ENCODE results near the gene PRSS27. TPM values are rescaled to one million over a fixed set of nuclear protein-coding genes. Genes with fewer than 3 reads are reported as not detected.
A peak's percentile ranks its signal among the peaks of the same experiment; 100 is the strongest.

Gene PRSS27
- total RNA-seq, 1 donor from 2014 or later = 1.3 TPM

DNA sequence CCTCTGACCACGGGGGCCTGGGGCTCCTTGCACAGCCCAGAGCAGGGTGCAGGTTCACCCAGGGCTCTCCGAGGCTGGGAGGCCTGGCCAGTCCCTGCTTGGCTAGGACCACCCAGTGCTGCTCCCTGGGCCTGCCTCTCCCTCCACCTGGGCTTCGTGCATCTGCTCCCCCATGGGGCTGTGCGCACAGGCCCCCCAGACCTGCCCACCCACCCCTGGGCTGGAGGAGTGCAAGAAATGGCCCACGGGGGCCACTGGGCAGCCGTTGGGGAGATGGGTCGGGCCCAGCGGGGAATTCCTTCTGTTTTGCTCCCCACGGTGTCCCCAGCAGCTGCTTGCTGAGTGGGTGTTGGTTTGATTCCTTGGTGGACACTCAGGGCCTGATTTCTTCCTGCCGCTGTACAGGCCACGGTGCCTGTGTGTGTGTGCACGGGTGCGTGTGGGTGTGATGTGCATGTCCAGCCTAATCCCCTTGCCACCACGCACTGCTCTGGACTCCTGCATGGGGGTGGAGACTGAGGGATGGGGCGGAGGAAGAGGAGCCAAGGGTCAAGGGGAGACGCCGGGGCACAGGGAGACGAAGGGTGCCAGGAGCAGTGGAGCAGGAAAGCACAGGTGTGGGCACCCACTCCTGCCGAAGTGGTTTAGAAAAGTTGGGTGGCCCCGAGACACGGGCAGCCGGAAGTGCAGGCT lies 8.5 kb downstream of the PRSS27 start:
- no peaks in the 10 kb centered on the region for H3K27me3 ChIP-seq (ENCODE audit: control insufficient read depth, insufficient read depth, low read length)
- DNase-seq (ENCODE audit: low read depth) (no peak), FAIRE-seq (no peak)
- TF ChIP-seq CTCF (IDR thresholded peaks at IDR 0.05; ENCODE audit: insufficient read depth, low read length, severe bottlenecking) = no peak
- H3K4me3 ChIP-seq (ENCODE audit: low read depth, low read length) = no peak overlapping the region
- peaks cover 10% of the 10 kb centered on the region for H3K36me3 ChIP-seq (ENCODE audit: control insufficient read depth, insufficient read depth, low read length)

GRCh38 chr16:2710711-2711231 lies 9.3 kb downstream of the PRSS27 start:
- FAIRE-seq = peak; percentile 23
- peaks cover 14% of the 10 kb centered on the region for H3K36me3 ChIP-seq (ENCODE audit: control insufficient read depth, insufficient read depth, low read length)
- no peak overlapping the region for H3K4me3 ChIP-seq (ENCODE audit: low read depth, low read length)
- no peaks in the 10 kb centered on the region for H3K27me3 ChIP-seq (ENCODE audit: control insufficient read depth, insufficient read depth, low read length)
- no peak for TF ChIP-seq CTCF (IDR thresholded peaks at IDR 0.05; ENCODE audit: insufficient read depth, low read length, severe bottlenecking)
- no peak for DNase-seq (ENCODE audit: low read depth)

DNA sequence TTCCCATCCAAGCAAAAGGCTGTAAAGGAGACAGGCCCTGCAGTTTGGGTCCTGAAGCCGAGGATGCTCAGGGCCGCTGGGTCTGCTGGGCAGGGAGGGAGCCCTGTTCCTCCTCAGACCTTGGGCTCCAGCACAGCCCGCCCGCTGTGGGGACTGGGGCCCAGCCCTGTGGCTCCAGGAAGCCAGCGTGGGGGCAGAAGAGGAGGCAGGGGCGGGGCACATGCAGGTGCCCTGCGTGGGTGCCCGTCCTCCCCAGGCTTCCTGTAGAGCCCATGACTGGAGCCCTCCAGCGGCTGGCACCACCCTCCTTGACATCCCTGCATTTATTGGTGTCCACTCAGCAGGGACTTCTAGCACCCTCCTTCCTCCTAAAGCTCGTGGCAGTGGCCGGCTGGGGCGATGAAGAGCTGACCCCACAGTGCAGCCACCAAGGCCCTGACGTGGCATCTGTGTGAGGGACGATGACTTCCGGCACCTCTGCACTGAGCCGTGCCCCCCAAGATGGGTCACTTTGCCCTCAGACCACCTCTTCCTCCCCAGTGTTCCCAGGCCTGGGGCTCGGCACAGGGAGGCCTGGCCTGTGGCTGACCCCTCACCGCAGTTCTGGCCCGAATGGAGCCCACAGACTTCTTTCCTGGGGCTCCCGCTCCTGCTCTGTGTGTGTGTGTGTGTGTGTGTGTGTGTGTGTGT lies 9.9 kb downstream of the PRSS27 start:
- DNase-seq (ENCODE audit: low read depth) (no peak), FAIRE-seq (no peak)
- H3K36me3 ChIP-seq (ENCODE audit: control insufficient read depth, insufficient read depth, low read length) = peaks cover 19% of the 10 kb centered on the region
- TF ChIP-seq CTCF (IDR thresholded peaks at IDR 0.05; ENCODE audit: insufficient read depth, low read length, severe bottlenecking) = no peak
- no peak overlapping the region for H3K4me3 ChIP-seq (ENCODE audit: low read depth, low read length)
- no peaks in the 10 kb centered on the region for H3K27me3 ChIP-seq (ENCODE audit: control insufficient read depth, insufficient read depth, low read length)

- no peak for FAIRE-seq
- no peaks in the 10 kb centered on the region for H3K27me3 ChIP-seq (ENCODE audit: control insufficient read depth, insufficient read depth, low read length)
- H3K4me3 ChIP-seq (ENCODE audit: low read depth, low read length) = no peak overlapping the region
- peaks cover 23% of the 10 kb centered on the region for H3K36me3 ChIP-seq (ENCODE audit: control insufficient read depth, insufficient read depth, low read length)
- DNase-seq (ENCODE audit: low read depth) = no peak
- TF ChIP-seq CTCF (IDR thresholded peaks at IDR 0.05; ENCODE audit: insufficient read depth, low read length, severe bottlenecking) = no peak
These were observed 10.4 kb downstream of the PRSS27 start for GRCh38 chr16:2709588-2709984.

GRCh38 chr16:2708955-2709587 lies 11.0 kb downstream of the PRSS27 start:
- TF ChIP-seq CTCF (IDR thresholded peaks at IDR 0.05; ENCODE audit: insufficient read depth, low read length, severe bottlenecking) = no peak
- no peak for DNase-seq (ENCODE audit: low read depth)
- no peak for FAIRE-seq
- Histone ChIP-seq H3K27me3 (ENCODE audit: control insufficient read depth, insufficient read depth, low read length) (no peaks in the 10 kb centered on the region), H3K4me3 (ENCODE audit: low read depth, low read length) (no peak overlapping the region), H3K36me3 (ENCODE audit: control insufficient read depth, insufficient read depth, low read length) (peaks cover 25% of the 10 kb centered on the region)
